ENCODE results near the gene KITLG.
"Not testable (repeated sequence)": the region's sequence is repeated elsewhere in the genome, so short reads cannot be mapped to it uniquely, and the experiment has no call there.

The KITLG gene

DNA sequence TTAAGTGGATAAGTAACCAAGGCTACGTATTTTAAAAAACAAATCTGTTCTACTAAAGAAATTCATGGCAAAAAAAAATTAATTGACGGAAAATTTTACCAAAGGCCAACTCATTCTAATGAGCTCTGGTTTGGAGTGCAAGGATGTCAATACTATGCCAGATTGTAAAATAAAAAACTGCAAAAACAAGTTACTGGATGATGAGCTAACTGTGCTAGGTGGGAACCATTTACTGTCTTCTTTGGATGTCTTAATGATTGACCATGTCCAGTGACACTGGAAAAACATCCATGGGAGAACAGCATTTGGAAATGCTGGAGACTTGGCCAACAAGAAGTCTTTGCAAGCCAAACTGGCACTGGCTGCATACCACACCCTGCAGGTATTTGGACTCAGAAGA lies 41.6 kb downstream of the KITLG start:
- DNase-seq: no peak

DNA sequence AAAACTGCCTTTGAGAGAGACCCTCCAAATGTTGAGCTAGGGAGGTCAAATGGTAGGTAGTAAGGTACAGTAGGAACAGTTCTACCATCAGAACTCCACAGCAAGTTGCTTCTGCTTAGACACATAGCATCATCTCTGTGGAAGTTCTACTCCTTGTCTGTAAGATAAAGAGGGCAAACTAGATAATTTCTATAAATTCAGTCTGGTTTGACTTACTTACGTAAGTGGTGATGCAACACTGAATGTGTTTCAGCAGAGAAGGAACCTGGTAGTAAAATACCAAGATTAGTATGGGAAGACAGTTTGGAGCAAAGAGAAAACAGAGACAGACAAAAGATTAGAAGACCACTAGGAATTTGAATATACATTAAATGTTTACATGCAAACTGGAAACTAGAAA lies 42.0 kb downstream of the KITLG start:
- no peak for DNase-seq

DNA sequence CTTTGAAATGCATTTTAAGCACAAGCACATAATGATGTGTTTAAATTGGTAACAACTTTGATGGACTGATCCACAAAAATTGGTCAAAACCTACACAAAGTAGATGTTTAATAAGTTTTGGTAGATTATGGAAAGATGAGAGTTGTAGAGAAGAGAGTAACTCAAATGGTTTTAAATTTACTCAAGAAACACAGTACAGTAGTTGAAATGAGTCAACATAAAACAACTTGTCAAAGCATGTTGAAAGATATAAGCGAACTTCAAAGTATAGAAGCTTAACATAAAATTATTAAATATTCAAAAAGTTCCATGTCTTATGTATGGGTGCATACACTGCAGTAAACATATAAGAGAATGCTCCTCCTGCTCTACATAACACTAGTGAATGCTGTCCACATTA lies 49.4 kb downstream of the KITLG start:
- no peak for DNase-seq

DNA sequence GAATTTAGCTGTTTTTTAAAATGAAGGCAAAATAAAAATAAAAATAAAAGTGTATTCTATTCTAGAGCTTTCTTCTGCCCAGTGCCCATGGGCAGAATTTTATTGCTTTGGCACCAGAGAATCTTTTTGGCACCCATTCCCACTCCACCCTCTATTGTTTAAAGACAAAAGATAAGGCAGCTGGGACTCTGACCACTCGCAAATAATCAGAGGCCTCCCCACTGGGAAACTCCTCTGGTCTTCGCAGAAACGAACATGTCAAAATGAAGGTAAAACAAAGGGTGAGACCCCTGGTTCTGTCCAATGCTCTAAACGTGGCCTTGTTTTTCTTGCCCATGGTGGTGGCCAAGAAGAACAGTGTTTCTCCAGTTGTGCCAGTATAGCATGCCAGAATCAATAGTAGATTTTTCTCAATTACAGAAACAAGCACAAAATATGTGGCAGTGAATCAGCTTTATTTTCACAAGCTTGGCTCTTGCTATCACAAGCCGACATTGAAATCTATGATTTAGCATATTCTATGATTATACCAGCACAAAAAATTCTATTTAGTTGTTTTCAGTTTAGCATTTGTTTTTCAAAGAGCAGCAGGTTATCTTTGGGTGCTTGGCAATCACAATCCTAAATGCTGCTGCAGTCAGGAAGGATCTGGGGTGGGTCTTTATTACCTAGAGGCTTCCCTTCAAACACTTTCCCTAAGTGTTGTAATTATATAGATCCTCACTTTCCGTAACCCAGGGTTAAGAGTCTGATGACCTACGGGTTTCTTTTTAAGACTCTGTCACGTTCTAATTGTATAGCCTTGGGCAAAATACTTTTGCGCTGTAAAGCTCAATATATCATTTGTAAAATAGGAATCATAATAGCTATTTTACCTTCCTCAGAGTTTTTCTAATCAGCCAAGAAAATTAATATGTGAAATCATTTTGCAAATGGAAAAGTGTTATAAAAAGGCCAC lies 50.5 kb downstream of the KITLG start:
- no peak for DNase-seq

DNA sequence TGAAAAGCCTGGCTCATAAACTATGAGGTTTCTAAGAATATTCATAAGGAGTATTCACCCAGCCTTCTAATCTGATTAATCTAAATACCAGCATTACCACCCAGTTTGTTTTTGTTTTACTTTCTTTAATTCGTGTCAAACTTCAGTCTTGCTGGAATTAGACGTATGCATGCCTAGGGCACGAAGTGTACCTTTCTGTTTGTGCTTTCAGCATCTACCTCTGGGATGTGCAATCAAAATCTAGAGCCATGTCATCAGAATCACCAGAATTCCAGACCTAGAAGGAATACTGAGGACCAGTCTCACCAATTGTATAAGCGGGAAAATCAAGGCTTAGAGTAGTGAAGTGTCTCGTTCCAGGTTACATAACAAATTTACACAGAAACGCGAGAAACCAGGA lies 57.3 kb downstream of the KITLG start:
- DNase-seq: no peak

DNA sequence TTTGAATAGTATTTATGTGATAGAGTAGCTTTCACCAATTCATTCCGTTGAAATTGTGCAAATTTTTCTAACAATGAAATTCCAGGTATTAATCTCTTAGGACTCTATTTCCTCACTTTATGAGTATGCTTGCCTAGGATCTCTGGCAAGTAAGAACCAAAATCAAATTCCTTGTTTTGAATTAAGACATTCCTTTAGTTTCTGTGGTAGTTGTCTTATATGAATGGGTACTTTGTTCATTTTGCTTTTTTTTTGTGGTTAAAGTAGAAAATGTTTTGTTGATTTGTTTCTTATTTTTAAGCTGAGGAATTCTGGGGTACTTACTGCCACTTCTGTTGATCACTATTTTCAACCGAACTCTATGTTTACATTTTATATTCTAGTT lies 59.8 kb downstream of the KITLG start:
- no peak for DNase-seq

DNA sequence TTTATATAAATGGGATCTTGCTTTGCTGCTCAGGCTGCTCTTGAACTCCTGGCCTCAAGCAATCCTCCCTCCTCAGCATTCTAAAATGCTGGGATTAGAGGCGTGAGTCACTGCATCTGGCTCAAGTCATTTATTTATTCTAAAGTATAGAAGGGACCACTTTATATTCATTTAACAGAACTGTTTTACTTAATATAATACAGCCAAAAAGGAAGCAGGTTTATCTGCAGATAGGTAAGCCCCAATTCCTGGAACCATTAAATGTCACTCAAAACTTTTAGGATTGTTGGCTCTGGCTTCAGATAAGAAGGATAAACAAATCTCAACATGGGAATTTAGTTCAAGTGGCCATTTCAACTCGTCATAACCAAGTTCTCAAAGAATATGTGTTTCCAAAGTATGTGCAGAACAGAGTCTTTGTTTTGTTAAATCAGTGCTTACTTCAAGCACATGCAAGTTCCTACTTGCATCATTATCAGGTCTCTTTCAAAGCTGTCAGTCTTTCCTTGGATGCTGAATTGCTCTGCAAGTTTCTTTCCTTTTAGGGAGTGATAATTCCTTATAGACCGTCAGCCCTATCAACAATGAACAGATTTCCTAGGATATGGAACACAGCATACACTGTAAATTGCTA lies 60.4 kb downstream of the KITLG start:
- DNase-seq: no peak

DNA sequence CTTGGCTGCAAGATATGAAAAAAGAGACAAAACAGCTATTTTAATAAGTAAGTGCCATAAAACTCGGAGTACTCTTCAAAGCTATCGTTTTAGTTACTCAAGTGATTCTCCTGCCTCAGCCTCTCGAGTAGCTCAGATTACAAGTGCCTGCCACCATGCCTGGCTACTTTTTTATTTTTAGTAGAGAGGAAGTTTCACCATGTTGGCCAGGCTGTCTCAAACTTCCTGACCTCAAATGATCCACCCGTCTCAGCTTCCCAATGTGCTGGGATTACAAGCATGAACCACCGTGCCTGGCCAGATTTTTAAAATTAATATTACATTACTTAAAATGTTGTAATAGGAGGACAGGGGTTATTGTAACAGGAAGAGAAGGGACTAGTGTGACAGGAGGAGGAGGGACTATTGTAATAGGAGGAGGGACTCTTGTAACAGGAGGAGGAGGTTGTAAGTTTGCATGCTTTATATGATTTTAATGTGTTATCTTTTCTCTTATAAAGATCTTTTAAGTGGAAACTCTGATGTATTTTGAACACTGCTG lies 61.3 kb downstream of the KITLG start:
- no peak for DNase-seq

DNA sequence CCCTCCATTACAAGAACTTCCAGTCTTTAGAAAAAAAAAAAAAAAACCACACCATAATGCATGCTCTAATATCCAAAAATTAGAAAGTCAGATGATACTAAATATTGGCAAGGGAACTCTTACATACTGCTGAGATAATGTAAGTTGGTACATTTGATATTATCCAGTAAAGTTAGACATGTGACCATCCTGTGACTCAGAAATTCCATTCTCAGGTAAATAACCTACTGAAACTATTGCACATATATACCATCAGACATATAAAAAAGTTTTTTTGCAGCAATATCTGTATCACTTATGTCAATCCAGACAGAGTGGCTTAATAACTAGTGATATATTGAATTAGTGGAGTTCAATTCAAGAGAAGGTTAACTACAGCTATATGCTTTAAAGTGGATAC lies 63.5 kb downstream of the KITLG start:
- no peak for DNase-seq

DNA sequence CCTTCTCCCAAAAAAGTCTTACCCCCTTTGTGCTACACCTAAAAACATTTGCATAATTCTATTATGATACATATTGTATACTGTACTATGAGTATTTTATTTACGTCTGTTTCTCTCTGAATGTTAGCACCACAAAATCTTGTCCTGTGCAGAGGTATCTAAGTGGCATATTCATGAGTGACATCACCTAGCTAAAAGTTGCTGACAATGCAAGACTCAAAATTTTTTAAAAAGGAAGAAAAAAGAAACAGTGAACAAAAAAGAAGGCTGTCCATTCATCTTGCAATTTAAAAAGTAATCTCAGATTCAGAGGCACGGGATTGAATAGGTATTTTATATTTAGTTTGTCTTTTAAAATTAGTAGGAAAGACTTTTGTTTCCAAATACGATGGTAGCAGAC lies 69.4 kb downstream of the KITLG start:
- DNase-seq: no peak

DNA sequence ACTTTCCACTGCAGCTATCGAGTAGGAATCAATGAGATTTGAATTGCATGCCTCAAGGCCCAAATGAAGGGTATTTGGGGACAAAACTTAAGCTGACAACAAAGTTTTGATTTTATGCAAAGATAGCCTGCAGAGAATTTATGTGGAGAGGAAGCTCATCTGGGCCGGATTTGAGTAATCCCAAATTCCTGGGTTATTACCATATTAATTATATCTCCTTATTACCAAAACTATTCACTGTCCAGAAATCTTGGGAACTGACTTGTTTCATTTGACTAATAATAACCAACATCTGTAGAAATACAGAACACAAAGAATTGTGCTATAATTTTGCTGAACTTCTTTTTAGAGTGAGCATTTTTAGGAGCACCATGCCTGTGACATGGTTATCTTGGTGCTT lies 70.4 kb downstream of the KITLG start:
- DNase-seq: no peak

DNA sequence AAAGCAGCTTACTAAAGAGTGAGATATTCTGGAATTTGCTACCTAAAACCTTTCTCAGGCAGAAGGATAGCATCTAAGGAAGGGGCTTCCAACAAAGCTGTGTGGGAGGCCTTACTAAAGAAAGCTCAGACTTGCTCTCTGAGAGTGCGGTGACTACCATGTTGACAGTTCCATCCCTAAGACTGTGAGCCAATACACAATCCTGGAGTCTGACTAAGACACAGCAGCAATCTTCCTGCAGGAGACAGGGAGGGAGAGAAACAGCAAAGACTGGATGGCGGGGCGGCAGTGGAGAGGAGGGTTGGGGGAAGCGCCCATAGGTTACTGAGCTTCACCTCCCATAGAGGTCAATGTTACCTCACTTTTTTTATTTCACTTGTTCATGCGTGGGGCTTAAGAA lies 70.9 kb downstream of the KITLG start:
- no peak for DNase-seq

DNA sequence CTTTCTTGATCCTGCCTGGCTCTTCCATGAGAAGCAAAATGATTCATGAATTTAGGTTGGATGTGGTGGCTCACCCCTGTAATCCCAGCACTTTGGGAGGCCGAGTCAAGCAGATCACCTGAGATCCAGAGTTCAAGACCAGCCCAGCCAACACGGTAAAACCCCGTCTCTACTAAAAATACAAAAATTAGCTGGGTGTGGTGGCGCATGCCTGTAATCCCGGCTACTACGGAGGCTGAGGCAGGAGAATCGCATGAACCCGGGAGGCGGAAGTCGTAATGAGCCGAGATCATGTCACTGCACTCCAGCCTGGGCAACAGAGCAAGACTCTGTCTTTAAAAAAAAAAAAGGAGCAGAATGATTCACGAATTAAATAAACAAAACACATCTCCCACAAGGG lies 72.4 kb downstream of the KITLG start:
- not testable (repeated sequence) for DNase-seq

DNA sequence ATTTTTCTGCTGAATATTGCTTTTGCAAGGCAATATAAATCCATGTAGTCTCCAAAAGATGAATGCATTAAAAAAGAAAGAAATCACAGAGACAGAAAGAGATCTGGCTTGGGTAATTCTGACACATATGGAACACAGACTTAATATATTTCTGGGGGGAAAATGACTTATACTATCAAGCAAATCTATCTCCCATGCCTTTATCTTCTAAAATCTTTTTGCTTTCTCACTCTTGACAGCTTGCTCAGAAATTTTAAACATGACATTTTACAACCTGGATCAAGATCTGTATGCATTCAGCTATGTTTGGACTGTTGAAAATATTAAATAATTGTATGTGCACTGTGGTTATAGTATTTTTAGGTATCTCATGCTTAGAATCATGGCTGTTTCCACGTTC lies 73.0 kb downstream of the KITLG start:
- no peak for DNase-seq

DNA sequence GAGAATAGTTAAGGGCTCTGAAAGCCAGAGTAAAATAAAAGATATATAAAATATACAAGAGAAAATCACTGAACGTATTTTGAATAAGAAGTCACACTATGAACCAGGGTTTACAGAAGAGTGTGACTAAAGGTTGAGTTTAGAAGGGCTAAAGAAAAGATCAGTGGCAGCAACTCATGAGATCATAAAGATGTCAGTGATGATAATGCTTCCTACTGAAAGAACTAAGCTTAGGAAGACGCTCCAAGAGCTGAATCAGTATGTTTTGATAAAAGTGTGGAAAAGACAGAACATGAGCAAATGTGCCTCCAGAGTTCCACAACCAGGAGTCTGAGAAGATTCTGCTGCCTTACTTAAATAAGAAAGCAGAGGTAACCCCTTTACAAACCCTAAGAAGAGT lies 74.6 kb downstream of the KITLG start:
- DNase-seq: no peak

DNA sequence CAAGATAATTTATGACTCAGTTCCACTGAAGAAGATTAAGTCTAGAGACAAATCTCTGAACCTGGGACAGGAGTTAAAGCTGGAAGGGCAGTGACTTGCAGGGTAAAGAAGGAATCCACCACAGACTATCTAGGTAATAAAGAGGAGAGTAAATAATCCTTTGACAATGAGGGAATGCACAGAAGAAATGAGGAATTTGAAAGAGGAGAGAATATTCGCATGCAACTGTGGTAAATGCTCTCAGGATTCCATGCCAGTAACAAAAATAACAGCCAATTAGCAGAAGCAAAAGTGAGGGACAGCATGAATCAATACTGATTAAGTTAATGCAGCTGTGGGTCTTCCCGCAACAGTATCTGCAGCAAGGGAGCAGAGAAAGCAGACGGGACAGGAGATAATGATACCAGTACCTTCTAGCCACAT lies 77.0 kb downstream of the KITLG start:
- DNase-seq: no peak

DNA sequence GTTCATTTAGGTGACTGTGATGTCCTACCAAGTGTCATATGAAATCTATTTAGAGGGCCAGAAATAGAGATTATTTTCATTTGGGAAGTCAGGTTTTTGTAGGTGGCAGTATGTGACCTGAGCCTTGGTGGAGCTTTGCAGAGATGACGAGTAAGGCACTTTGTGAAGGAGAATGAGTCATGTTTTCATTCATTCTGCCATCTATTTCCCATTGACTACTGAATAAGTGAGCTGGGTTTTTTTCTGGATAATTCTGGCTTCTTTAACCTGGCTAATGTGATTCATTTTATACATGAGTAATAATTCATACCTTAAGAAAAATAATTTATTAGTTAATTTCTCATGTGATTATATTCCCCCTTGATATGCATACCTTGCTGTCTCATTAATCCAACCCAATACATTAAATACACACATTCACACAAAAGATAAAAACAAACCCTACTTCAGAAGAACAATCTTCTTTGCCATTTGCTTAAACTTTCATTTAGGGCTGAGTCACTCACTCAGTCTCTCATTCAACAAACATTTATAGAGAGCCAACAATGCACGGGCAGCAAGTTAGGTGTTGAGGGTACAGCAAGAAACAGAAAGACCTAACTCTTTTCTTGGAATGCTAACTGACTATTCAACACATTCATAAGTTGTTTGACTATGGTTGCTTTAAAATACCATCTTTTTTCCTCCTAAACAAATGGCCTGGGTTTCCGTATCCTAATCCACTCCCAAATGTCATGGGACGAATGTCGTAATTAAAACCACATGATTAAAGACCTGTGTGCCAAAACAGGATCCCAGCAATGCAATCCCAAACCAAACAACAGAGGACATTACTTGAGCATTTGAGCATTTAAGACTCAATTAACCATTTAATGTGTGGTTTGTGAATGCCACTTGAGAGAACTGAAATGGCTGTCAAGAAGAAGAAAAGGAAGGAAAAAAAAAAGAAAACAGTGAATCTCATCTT lies 78.0 kb downstream of the KITLG start:
- no peak for DNase-seq

DNA sequence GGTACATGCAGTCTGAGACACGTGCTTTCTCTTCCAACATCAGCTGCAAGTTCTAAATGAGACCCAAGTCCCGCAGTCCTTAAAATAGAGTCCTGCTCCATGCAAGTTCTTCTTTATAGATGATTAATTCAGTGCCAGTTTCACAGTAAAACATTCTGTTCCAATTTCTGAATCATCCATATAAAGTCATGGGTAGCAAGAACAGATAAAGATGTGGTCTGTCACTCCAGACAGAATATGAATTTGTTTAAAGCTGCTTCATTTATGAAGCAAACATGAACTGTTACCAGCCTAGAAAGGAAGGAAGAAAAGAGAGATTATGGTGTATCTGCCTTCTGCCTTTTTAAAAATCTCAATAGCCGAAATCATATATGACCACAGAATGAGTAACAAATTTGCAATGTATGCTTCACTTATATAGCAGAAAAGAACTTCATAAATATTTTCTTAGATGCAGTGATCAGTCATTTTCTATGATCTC lies 83.3 kb downstream of the KITLG start:
- DNase-seq: no peak

DNA sequence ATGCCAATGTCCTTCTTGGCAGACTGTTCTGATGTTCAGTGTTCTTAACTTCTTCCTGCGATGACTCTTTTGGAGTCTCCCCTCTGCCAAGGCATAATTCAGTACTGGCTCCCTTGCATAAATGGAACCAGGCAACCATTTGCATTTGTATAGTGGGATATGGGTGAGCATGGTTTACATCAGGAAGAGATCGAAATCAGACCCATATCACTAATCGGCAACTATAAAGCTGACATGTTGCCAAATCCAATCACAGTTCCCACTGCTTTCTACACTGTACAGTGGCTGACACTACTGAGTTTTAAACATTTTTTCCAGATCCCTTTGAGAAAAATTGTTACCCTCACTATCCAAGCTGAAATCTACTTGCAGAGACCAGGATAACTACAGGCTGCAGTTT lies 83.8 kb downstream of the KITLG start:
- no peak for DNase-seq

DNA sequence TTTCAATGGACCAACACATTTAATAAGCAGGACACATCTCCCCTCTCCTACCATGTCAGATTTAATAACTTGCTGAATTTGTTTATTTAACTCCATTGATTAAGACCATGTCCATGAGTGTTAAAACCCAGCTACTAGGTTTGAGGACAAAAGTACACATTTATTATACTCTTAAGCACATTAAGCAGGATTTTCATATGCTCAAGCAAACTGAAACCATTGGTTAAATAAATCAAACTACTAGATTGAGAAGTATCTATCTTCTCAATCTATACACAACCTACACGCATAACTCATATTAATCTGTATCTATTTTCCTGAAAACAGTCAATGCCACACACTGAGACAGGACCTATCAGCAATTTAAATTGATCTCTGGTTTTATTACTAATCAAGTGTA lies 85.2 kb downstream of the KITLG start:
- no peak for DNase-seq

DNA sequence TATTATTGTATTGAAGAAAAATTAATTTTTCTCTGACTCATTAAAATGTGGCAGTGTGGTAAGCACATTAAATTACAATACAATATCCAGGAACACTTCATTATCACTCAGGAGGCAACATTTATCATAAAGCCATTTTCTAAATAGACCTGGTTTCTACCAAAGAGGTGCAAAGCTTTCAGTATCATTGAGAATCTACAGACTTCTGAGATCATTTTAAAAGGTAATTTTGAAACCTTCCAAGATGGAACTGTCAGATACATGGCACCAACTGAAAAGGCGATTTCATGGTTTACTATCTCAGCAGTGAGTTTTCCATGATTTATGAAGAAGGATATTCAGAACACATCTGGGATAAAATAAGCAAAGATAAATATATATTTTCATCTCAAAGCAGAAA lies 85.8 kb downstream of the KITLG start:
- no peak for DNase-seq

DNA sequence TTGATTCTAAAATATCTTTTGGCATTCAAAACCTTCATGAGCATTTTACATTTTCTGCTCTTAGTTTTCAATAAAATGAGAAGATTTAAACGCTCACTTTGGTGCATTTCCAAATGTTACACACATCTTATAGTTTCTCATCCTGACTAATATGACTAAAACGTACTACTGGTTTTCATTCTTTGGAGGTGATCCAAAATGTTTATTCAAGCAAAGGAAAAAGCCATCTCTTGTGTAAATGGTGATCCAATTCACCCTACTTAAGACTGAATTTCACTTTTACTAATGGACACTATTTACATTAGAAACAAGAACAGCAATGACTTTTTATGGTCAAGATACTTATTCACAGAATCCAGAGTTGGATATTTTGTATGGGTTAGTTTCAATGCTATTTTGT lies 86.6 kb downstream of the KITLG start:
- no peak for DNase-seq

DNA sequence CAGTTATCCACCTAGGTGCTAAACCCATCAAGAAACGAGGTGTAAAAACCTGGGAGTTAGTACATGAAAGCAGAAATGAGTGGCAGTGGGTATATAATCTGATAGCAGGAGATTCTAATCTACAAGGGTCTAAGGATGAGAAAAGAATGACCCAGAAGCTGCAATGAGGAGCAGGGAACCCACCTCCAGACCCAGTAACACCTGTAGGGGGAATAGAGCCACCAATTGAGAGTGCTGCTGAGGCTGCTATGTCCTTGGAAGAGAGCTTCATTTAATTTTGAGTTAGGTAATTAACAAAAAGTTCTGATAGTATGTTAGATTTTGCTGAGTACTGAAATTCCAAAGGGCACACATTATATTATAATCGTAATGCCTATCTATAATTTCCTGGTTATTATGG lies 89.8 kb downstream of the KITLG start:
- DNase-seq: no peak

Measured in femur (tissue), 1 donor.